A549 (cell line): ENCODE measurements around the gene BAIAP3. TPM values are rescaled to one million over a fixed set of nuclear protein-coding genes. Genes with fewer than 3 reads are reported as not detected.

Experiments
- ATAC-seq, 2 experiments: fragments of 200-7000 bp in 1 of 2; fragments of >200 bp in 1 of 2; cut with Nextera tagmentation in 1 of 2; cut with Tn5 transposase in 1 of 2; 3 replicates each; pipeline versions ENCODE4 v1.8.0 to v1.9.1; 2018 to 2020; ENCODE audit warnings: mild to moderate bottlenecking in 1 of 2, moderate library complexity in 1 of 2
- CTCF ChIA-PET: fragments of 300-600 bp; sonication (Branson Sonifier 250); formaldehyde crosslinking; extraction: SDS; loops from one replicate; lab custom pipeline; 2021; ENCODE audit warnings: antibody characterized with exemption, inconsistent platforms; lab: Yijun Ruan, JAX
- POLR2A ChIA-PET: fragments of 350-600 bp; formaldehyde crosslinking; extraction: SDS; loops from one replicate; lab custom pipeline; 2021; ENCODE audit warnings: antibody characterized with exemption, inconsistent platforms; lab: Yijun Ruan, JAX
- DNase-seq, 2 experiments: peaks; one replicate each; pipeline versions ENCODE4 v3.0.0 to v3.0.0-alpha.2; 2011 to 2016; ENCODE audit warnings: low read depth in 1 of 2, low spot score in 1 of 2
- FAIRE-seq: peaks from 2 replicates; lab custom pipeline; 2011; peaks lifted over from hg19 to GRCh38; lab: Jason Lieb, UNC
- H3K27ac ChIP-seq, 2 experiments: fragments of >200 bp; sonication (Bioruptor Twin); formaldehyde crosslinking; 3 replicates each; pipeline ENCODE4 v1.5.1; 2016 to 2017
- H3K4me1 ChIP-seq: fragments of >200 bp; sonication (Bioruptor Twin); formaldehyde crosslinking; 3 replicates; pipeline ENCODE4 v1.6.1; 2016
- H3K4me2 ChIP-seq: fragments of >200 bp; sonication (Bioruptor Twin); formaldehyde crosslinking; 3 replicates; pipeline ENCODE4 v1.6.1; 2016
- H3K4me3 ChIP-seq: fragments of >200 bp; sonication (Bioruptor Twin); formaldehyde crosslinking; 3 replicates; pipeline ENCODE4 v1.5.1; 2016
- H3K9me3 ChIP-seq: fragments of >200 bp; sonication (Bioruptor Twin); formaldehyde crosslinking; 3 replicates; pipeline ENCODE4 v1.6.1; 2016
- ATOH8 ChIP-seq: fragments of 250-450 bp; sonication (Bioruptor Pico); IDR thresholded peaks from 2 replicates; pipeline ENCODE4 v1.5.0; 2020; ENCODE audit warnings: low read depth, mild to moderate bottlenecking, moderate library complexity
- BCL3 ChIP-seq: fragments of >200 bp; sonication (Bioruptor Twin); formaldehyde crosslinking; IDR thresholded peaks from 3 replicates; pipeline ENCODE4 v1.6.1; 2016
- EHF ChIP-seq: fragments of 250-450 bp; sonication (Bioruptor Pico); IDR thresholded peaks from 2 replicates; pipeline ENCODE4 v1.5.0; 2020; ENCODE audit warnings: mild to moderate bottlenecking
- ELK1 ChIP-seq: fragments of 150-350 bp; IDR thresholded peaks from 2 replicates; pipeline ENCODE4 v1.6.1; 2014; ENCODE audit warnings: low read depth, mild to moderate bottlenecking, low read length
- EP300 ChIP-seq, 2 experiments: fragments of >200 bp; sonication (Bioruptor Twin); formaldehyde crosslinking; IDR thresholded peaks; 2 replicates in 1 of 2; 3 replicates in 1 of 2; pipeline ENCODE4 v1.6.1; 2016 to 2017
- FOSB ChIP-seq: fragments of 250-450 bp; sonication (Bioruptor Pico); IDR thresholded peaks from 2 replicates; pipeline ENCODE4 v1.5.0; 2020; ENCODE audit warnings: mild to moderate bottlenecking, moderate library complexity
- HMGXB4 ChIP-seq: fragments of 250-450 bp; sonication (Bioruptor Pico); IDR thresholded peaks from 2 replicates; pipeline ENCODE4 v1.5.0; 2021; ENCODE audit warnings: mild to moderate bottlenecking, moderate library complexity, borderline replicate concordance
- HOXA7 ChIP-seq: fragments of 250-450 bp; sonication (Bioruptor Pico); IDR thresholded peaks from 2 replicates; pipeline ENCODE4 v1.5.0; 2020; ENCODE audit warnings: mild to moderate bottlenecking, moderate library complexity
- HOXB13 ChIP-seq: fragments of 250-450 bp; sonication (Bioruptor Pico); IDR thresholded peaks from 2 replicates; pipeline ENCODE4 v1.5.0; 2020; ENCODE audit warnings: low read depth, mild to moderate bottlenecking, moderate library complexity
- HOXB5 ChIP-seq: fragments of 250-450 bp; sonication (Bioruptor Pico); IDR thresholded peaks from 2 replicates; pipeline ENCODE4 v1.5.0; 2020; ENCODE audit warnings: mild to moderate bottlenecking, moderate library complexity
- KDM1A ChIP-seq: fragments of 200-600 bp; sonication (generic); IDR thresholded peaks from 2 replicates; pipeline ENCODE4 v1.6.1; 2016; ENCODE audit warnings: low read depth, mild to moderate bottlenecking
- KDM5A ChIP-seq: fragments of 200-600 bp; sonication (generic); IDR thresholded peaks from 2 replicates; pipeline ENCODE4 v1.6.1; 2016; ENCODE audit warnings: antibody characterized with exemption, mild to moderate bottlenecking
- MAZ ChIP-seq: fragments of 150-350 bp; IDR thresholded peaks from 2 replicates; pipeline ENCODE4 v1.6.1; 2014; ENCODE audit warnings: antibody characterized with exemption, low read depth, low read length, borderline replicate concordance
- MYC ChIP-seq: IDR thresholded peaks from 2 replicates; pipeline ENCODE4 v1.6.1; 2012; ENCODE audit warnings: mild to moderate bottlenecking, inconsistent platforms, low read length, improper control_type of control experiment, borderline replicate concordance
- NPAS2 ChIP-seq: fragments of 250-450 bp; sonication (Bioruptor Pico); IDR thresholded peaks from 2 replicates; pipeline ENCODE4 v1.8.0; 2022; ENCODE audit warnings: mild to moderate bottlenecking, moderate library complexity, borderline replicate concordance
- NR3C1 ChIP-seq: fragments of >200 bp; sonication (Bioruptor Twin); formaldehyde crosslinking; IDR thresholded peaks from 3 replicates; pipeline ENCODE4 v1.6.1; 2017
- PBX3 ChIP-seq: IDR thresholded peaks from 2 replicates; pipeline ENCODE4 v1.6.1; 2012
- PHF8 ChIP-seq: fragments of 200-600 bp; sonication (generic); IDR thresholded peaks from 2 replicates; pipeline ENCODE4 v1.6.1; 2016; ENCODE audit warnings: low read depth, mild to moderate bottlenecking, antibody characterized with exemption, moderate library complexity, borderline replicate concordance
- POLR2A ChIP-seq: IDR thresholded peaks from 2 replicates; pipeline ENCODE4 v1.6.1; 2012; ENCODE audit warnings: mild to moderate bottlenecking, low read length
- RAD21 ChIP-seq, 2 experiments: fragments of >200 bp in 1 of 2; sonication (Bioruptor Twin) in 1 of 2; formaldehyde crosslinking in 1 of 2; IDR thresholded peaks in 1 of 2; conservative IDR thresholded peaks in 1 of 2; 2 replicates in 1 of 2; 3 replicates in 1 of 2; pipeline ENCODE4 v1.6.1; 2012 to 2018; ENCODE audit warnings: inconsistent platforms in 1 of 2
- RARB ChIP-seq: fragments of 250-450 bp; sonication (Bioruptor Pico); IDR thresholded peaks from 2 replicates; pipeline ENCODE4 v1.8.0; 2021; ENCODE audit warnings: mild to moderate bottlenecking, moderate library complexity
- RCOR1 ChIP-seq: fragments of 150-350 bp; IDR thresholded peaks from 2 replicates; pipeline ENCODE4 v1.6.1; 2014; ENCODE audit warnings: antibody characterized with exemption, low read length, low read depth
- REST ChIP-seq: fragments of 200-600 bp; sonication (generic); IDR thresholded peaks from 2 replicates; pipeline ENCODE4 v1.6.1; 2016; ENCODE audit warnings: antibody characterized with exemption, mild to moderate bottlenecking, moderate library complexity
- RNF2 ChIP-seq: fragments of 200-600 bp; sonication (generic); IDR thresholded peaks from 2 replicates; pipeline ENCODE4 v1.6.1; 2016; ENCODE audit warnings: low read depth, mild to moderate bottlenecking, antibody characterized with exemption, moderate library complexity, borderline replicate concordance
- SREBF2 ChIP-seq: fragments of 450-650 bp; IDR thresholded peaks from 2 replicates; pipeline ENCODE4 v1.6.1; 2014; ENCODE audit warnings: mild to moderate bottlenecking, moderate library complexity
- TFCP2L1 ChIP-seq: fragments of 250-450 bp; sonication (Bioruptor Pico); IDR thresholded peaks from 2 replicates; pipeline ENCODE4 v1.5.0; 2021; ENCODE audit warnings: mild to moderate bottlenecking
- TP53 ChIP-seq: fragments of 250-450 bp; sonication (Bioruptor Pico); IDR thresholded peaks from 2 replicates; pipeline ENCODE4 v1.5.0; 2021; ENCODE audit warnings: mild to moderate bottlenecking, moderate library complexity
- ZC3H11A ChIP-seq: fragments of 450-650 bp; IDR thresholded peaks from 2 replicates; pipeline ENCODE4 v1.6.1; 2014; ENCODE audit warnings: antibody characterized with exemption, mild to moderate bottlenecking
- ZFP36 ChIP-seq: fragments of 450-650 bp; IDR thresholded peaks from 2 replicates; pipeline ENCODE4 v1.6.1; 2014; ENCODE audit warnings: borderline replicate concordance; ENCODE audit not compliant: partially characterized antibody
- ZNF302 ChIP-seq: fragments of 250-450 bp; sonication (Bioruptor Pico); IDR thresholded peaks from 2 replicates; pipeline ENCODE4 v1.9.0; 2021; ENCODE audit warnings: inconsistent platforms, mild to moderate bottlenecking, moderate library complexity
- ZSCAN20 ChIP-seq: fragments of 250-450 bp; sonication (Bioruptor Pico); IDR thresholded peaks from 2 replicates; pipeline ENCODE4 v1.8.0; 2022; ENCODE audit warnings: mild to moderate bottlenecking, moderate library complexity
- WGBS: methylation state at CpG from one replicate; pipeline ENCODE4 v1.1.6; 2017; ENCODE audit errors: missing lambda C conversion rate; 5-methylcytosine and 5-hydroxymethylcytosine counted together
- polyA plus RNA-seq, 4 experiments: library from polyadenylated mRNA; depleted of rRNA in 3 of 4; stranded (reverse); fragments of >200 nt; fragmentation: RNase III in 1 of 4; extraction: RNeasy Plus Mini Kit Qiagen cat#74134 plus additional on column Dnase treatment in 1 of 4; gene quantifications; 2 replicates in 3 of 4; 3 replicates in 1 of 4; pipeline ENCODE4 v1.2.3, GENCODE V29; 2011 to 2017

The BAIAP3 gene
- polyA plus RNA-seq, 2 of the 4 experiments (the other 2 are of a cell fraction) = 0.31 to 0.32 TPM

- peak; percentile 74 to 78 for ATAC-seq
- POLR2A ChIA-PET = interaction anchor here (0.7 to 2.5 kb wide), 9 partner anchors 10 to 404 kb away, joined by 3 to 10 read pairs (median 4); partner anchors contain the start of genes NUBP2, SPSB3 and UQCC4
- Histone ChIP-seq H3K4me2 (peak overlapping the region; percentile 99), H3K27ac (peak overlapping the region; percentile 93 to 100), H3K4me3 (peak overlapping the region; percentile 70), H3K9me3 (no peaks in the 10 kb centered on the region), H3K4me1 (peaks cover 27% of the 10 kb centered on the region)
- CTCF ChIA-PET = interaction anchor here (0.7 to 11.4 kb wide), 6 partner anchors 8 to 550 kb away, joined by 3 to 127 read pairs (median 6); partner anchors contain the start of gene UQCC4
- DNase-seq = peak; percentile 76 to 79
- 2% methylated on average over 13 of the region's 31 CpGs for WGBS
- FAIRE-seq = no peak
- TF ChIP-seq REST (no peak), HOXB13 (CRISPR knock-in tag) (0 out of 2 replicates have a peak, but pooled peaks have one; percentile 31), BCL3 (no peak), KDM1A (no peak), HOXB5 (CRISPR knock-in tag) (no peak), EHF (no peak), ATOH8 (CRISPR knock-in tag) (no peak), HMGXB4 (no peak), RNF2 (no peak), TFCP2L1 (CRISPR knock-in tag) (peak; percentile 89), ZSCAN20 (CRISPR knock-in tag) (no peak), FOSB (CRISPR knock-in tag) (peak; percentile 90; the same call in 1 of the 2 replicates), MAZ (no peak), PBX3 (peak; percentile 50; the same call in 1 of the 2 replicates), ELK1 (no peak), RCOR1 (no peak), NPAS2 (CRISPR knock-in tag) (no peak), ZNF302 (no peak), MYC (no peak), KDM5A (no peak), HOXA7 (CRISPR knock-in tag) (peak; percentile 55; the same call in 1 of the 2 replicates), ZFP36 (no peak), NR3C1 (no peak), RARB (CRISPR knock-in tag) (peak; percentile 83), SREBF2 (no peak), POLR2A (peak; percentile 43), EP300 (IDR thresholded peaks at IDR 0.05) (no peak), PHF8 (no peak), TP53 (CRISPR knock-in tag) (peak; percentile 12; the same call in 1 of the 2 replicates), RAD21 (conservative IDR thresholded peaks at IDR 0.05 in 1 of 2, IDR thresholded peaks at IDR 0.05 in 1 of 2) (no peak), ZC3H11A (no peak)
Observed at GRCh38 chr16:1378804-1379303, 45.4 kb downstream of the BAIAP3 start.
